Hepatocyte (in vitro differentiated cells): ENCODE measurements around the gene NOS1AP.

Source experiments
- CTCF ChIP-seq: fragments of 200-600 bp; sonication (generic); IDR thresholded peaks from 2 replicates; pipeline ENCODE4 v1.5.1; 2016; ENCODE audit warnings: antibody characterized with exemption, mild to moderate bottlenecking; ENCODE audit not compliant: poor library complexity
- EZH2 ChIP-seq: fragments of 200-600 bp; sonication (generic); IDR thresholded peaks from 2 replicates; pipeline ENCODE4 v1.6.1; 2016; ENCODE audit warnings: antibody characterized with exemption, mild to moderate bottlenecking, borderline replicate concordance
- EZH2phosphoT487 ChIP-seq: fragments of 200-600 bp; sonication (generic); IDR thresholded peaks from one replicate; pipeline ENCODE4 v1.6.1; 2018; ENCODE audit warnings: antibody characterized with exemption, mild to moderate bottlenecking, low read depth, moderate library complexity; ENCODE audit not compliant: unreplicated experiment, severe bottlenecking

- no peak for TF ChIP-seq CTCF
- TF ChIP-seq EZH2phosphoT487 = no peak
- no peak for TF ChIP-seq EZH2
These were observed 315.2 kb downstream of the NOS1AP start for GRCh38 chr1:162384601-162385279.
